ENCODE results near the gene FPGS.

The FPGS gene

GRCh38 chr9:127805620-127806019 lies 2.9 kb downstream of the FPGS start:
- no peak overlapping the region for H2BK120ac ChIP-seq (ENCODE audit: low read depth, low read length)
- H3K23ac ChIP-seq (ENCODE audit: low read length), result no peak overlapping the region
- no peaks in the 10 kb centered on the region for H3K36me3 ChIP-seq (ENCODE audit: control insufficient read depth, insufficient read depth, low read length)
- no peak overlapping the region for H2AK5ac ChIP-seq (ENCODE audit: low read length)
- H3K9ac ChIP-seq (ENCODE audit: low read length), result no peak overlapping the region
- peak; percentile 77 for DNase-seq
- WGBS (ENCODE audit: extremely low coverage, insufficient coverage, low lambda C conversion rate), result no CpG with 5 or more reads among the region's 8 CpGs
- no peak overlapping the region for H3K56ac ChIP-seq (ENCODE audit: low read length)
- no peak overlapping the region for H2BK15ac ChIP-seq (replicated peaks; ENCODE audit: low read depth)
- H3K27ac ChIP-seq (ENCODE audit: low read depth, low read length), result no peak overlapping the region
- H3K27me3 ChIP-seq (ENCODE audit: insufficient read depth, low read length, poor library complexity), result no peaks in the 10 kb centered on the region
- H2BK5ac ChIP-seq (ENCODE audit: low read length), result no peak overlapping the region
- H3K79me2 ChIP-seq (ENCODE audit: control insufficient read depth, insufficient read depth, low read length), result peaks cover 11% of the 10 kb centered on the region
- H4K5ac ChIP-seq (ENCODE audit: low read length), result no peak overlapping the region
- H3K4ac ChIP-seq (ENCODE audit: low read depth, low read length), result no peak overlapping the region
- H3K18ac ChIP-seq (ENCODE audit: low read length), result no peak overlapping the region
- H3K4me2 ChIP-seq (ENCODE audit: low read length), result no peak overlapping the region
- H3K79me1 ChIP-seq (ENCODE audit: low read length), result peaks cover 9% of the 10 kb centered on the region
- peaks cover 2% of the 10 kb centered on the region for H3K4me1 ChIP-seq (ENCODE audit: control insufficient read depth, low read depth, low read length)
- no peak overlapping the region for H3K4me3 ChIP-seq (ENCODE audit: low read length)
- no peak overlapping the region for H4K8ac ChIP-seq (ENCODE audit: low read depth, low read length)

GRCh38 chr9:127806871-127807270 lies 4.2 kb downstream of the FPGS start:
- H3K36me3 ChIP-seq (ENCODE audit: control insufficient read depth, insufficient read depth, low read length), result no peaks in the 10 kb centered on the region
- no peak overlapping the region for H3K27ac ChIP-seq (ENCODE audit: low read depth, low read length)
- H3K18ac ChIP-seq (ENCODE audit: low read length), result no peak overlapping the region
- H3K4me1 ChIP-seq (ENCODE audit: control insufficient read depth, low read depth, low read length), result peaks cover 2% of the 10 kb centered on the region
- peaks cover 9% of the 10 kb centered on the region for H3K79me1 ChIP-seq (ENCODE audit: low read length)
- DNase-seq, result no peak
- H3K4me3 ChIP-seq (ENCODE audit: low read length), result no peak overlapping the region
- H4K8ac ChIP-seq (ENCODE audit: low read depth, low read length), result no peak overlapping the region
- peaks cover 11% of the 10 kb centered on the region for H3K79me2 ChIP-seq (ENCODE audit: control insufficient read depth, insufficient read depth, low read length)
- no peak overlapping the region for H2BK120ac ChIP-seq (ENCODE audit: low read depth, low read length)
- no peak overlapping the region for H2AK5ac ChIP-seq (ENCODE audit: low read length)
- no peak overlapping the region for H3K23ac ChIP-seq (ENCODE audit: low read length)
- no peak overlapping the region for H2BK5ac ChIP-seq (ENCODE audit: low read length)
- H3K27me3 ChIP-seq (ENCODE audit: insufficient read depth, low read length, poor library complexity), result no peaks in the 10 kb centered on the region
- no peak overlapping the region for H3K4me2 ChIP-seq (ENCODE audit: low read length)
- no peak overlapping the region for H2BK15ac ChIP-seq (replicated peaks; ENCODE audit: low read depth)
- H3K4ac ChIP-seq (ENCODE audit: low read depth, low read length), result no peak overlapping the region
- H3K56ac ChIP-seq (ENCODE audit: low read length), result no peak overlapping the region
- WGBS (ENCODE audit: extremely low coverage, insufficient coverage, low lambda C conversion rate), result no CpG with 5 or more reads among the region's 14 CpGs
- H4K5ac ChIP-seq (ENCODE audit: low read length), result no peak overlapping the region
- H3K9ac ChIP-seq (ENCODE audit: low read length), result no peak overlapping the region

GRCh38 chr9:127808347-127809001 lies 5.8 kb downstream of the FPGS start:
- Histone ChIP-seq H4K8ac (ENCODE audit: low read depth, low read length) (no peak overlapping the region), H2AK5ac (ENCODE audit: low read length) (no peak overlapping the region), H3K79me1 (ENCODE audit: low read length) (peaks cover 8% of the 10 kb centered on the region), H3K9ac (ENCODE audit: low read length) (no peak overlapping the region), H3K4me2 (ENCODE audit: low read length) (no peak overlapping the region), H3K36me3 (ENCODE audit: control insufficient read depth, insufficient read depth, low read length) (peaks cover 6% of the 10 kb centered on the region), H3K27me3 (ENCODE audit: insufficient read depth, low read length, poor library complexity) (no peaks in the 10 kb centered on the region), H3K79me2 (ENCODE audit: control insufficient read depth, insufficient read depth, low read length) (peaks cover 10% of the 10 kb centered on the region), H3K18ac (ENCODE audit: low read length) (no peak overlapping the region), H3K4me1 (ENCODE audit: control insufficient read depth, low read depth, low read length) (peaks cover 2% of the 10 kb centered on the region), H3K4ac (ENCODE audit: low read depth, low read length) (no peak overlapping the region), H3K56ac (ENCODE audit: low read length) (no peak overlapping the region), H3K27ac (ENCODE audit: low read depth, low read length) (no peak overlapping the region), H2BK15ac (replicated peaks; ENCODE audit: low read depth) (no peak overlapping the region), H2BK120ac (ENCODE audit: low read depth, low read length) (no peak overlapping the region), H2BK5ac (ENCODE audit: low read length) (no peak overlapping the region), H3K4me3 (ENCODE audit: low read length) (no peak overlapping the region), H3K23ac (ENCODE audit: low read length) (no peak overlapping the region), H4K5ac (ENCODE audit: low read length) (no peak overlapping the region)
- DNase-seq, result no peak
- no CpG with 5 or more reads among the region's 17 CpGs for WGBS (ENCODE audit: extremely low coverage, insufficient coverage, low lambda C conversion rate)

GRCh38 chr9:127809002-127809539 lies 6.4 kb downstream of the FPGS start:
- WGBS (ENCODE audit: extremely low coverage, insufficient coverage, low lambda C conversion rate), result no CpG with 5 or more reads among the region's 9 CpGs

GRCh38 chr9:127809540-127810377 lies 7.1 kb downstream of the FPGS start:
- Histone ChIP-seq H2AK5ac (ENCODE audit: low read length) (no peak overlapping the region), H3K27ac (ENCODE audit: low read depth, low read length) (no peak overlapping the region), H2BK120ac (ENCODE audit: low read depth, low read length) (no peak overlapping the region), H3K27me3 (ENCODE audit: insufficient read depth, low read length, poor library complexity) (no peaks in the 10 kb centered on the region), H3K79me2 (ENCODE audit: control insufficient read depth, insufficient read depth, low read length) (no peaks in the 10 kb centered on the region), H3K18ac (ENCODE audit: low read length) (no peak overlapping the region), H3K4ac (ENCODE audit: low read depth, low read length) (no peak overlapping the region), H4K8ac (ENCODE audit: low read depth, low read length) (no peak overlapping the region), H4K5ac (ENCODE audit: low read length) (no peak overlapping the region), H3K36me3 (ENCODE audit: control insufficient read depth, insufficient read depth, low read length) (peaks cover 7% of the 10 kb centered on the region), H2BK15ac (replicated peaks; ENCODE audit: low read depth) (no peak overlapping the region), H3K4me2 (ENCODE audit: low read length) (peak overlapping the region; percentile 59), H3K9ac (ENCODE audit: low read length) (peak overlapping the region; percentile 66), H3K4me1 (ENCODE audit: control insufficient read depth, low read depth, low read length) (no peaks in the 10 kb centered on the region), H3K4me3 (ENCODE audit: low read length) (no peak overlapping the region), H3K56ac (ENCODE audit: low read length) (peak overlapping the region; percentile 84), H3K23ac (ENCODE audit: low read length) (no peak overlapping the region), H2BK5ac (ENCODE audit: low read length) (no peak overlapping the region), H3K79me1 (ENCODE audit: low read length) (no peaks in the 10 kb centered on the region)
- WGBS (ENCODE audit: extremely low coverage, insufficient coverage, low lambda C conversion rate), result no CpG with 5 or more reads among the region's 57 CpGs
- peak; percentile 77 for DNase-seq

More at GRCh38 chr9:127809002-127809539, 6.4 kb downstream of the FPGS start:
- Histone ChIP-seq H3K27me3 (ENCODE audit: insufficient read depth, low read length, poor library complexity) (no peaks in the 10 kb centered on the region), H3K23ac (ENCODE audit: low read length) (no peak overlapping the region), H3K9ac (ENCODE audit: low read length) (peak overlapping the region; percentile 66), H3K79me1 (ENCODE audit: low read length) (peaks cover 2% of the 10 kb centered on the region), H3K4me1 (ENCODE audit: control insufficient read depth, low read depth, low read length) (no peaks in the 10 kb centered on the region), H3K56ac (ENCODE audit: low read length) (peak overlapping the region; percentile 84), H2BK120ac (ENCODE audit: low read depth, low read length) (no peak overlapping the region), H2BK15ac (replicated peaks; ENCODE audit: low read depth) (no peak overlapping the region), H2AK5ac (ENCODE audit: low read length) (no peak overlapping the region), H4K8ac (ENCODE audit: low read depth, low read length) (no peak overlapping the region), H3K4me2 (ENCODE audit: low read length) (peak overlapping the region; percentile 59), H3K4ac (ENCODE audit: low read depth, low read length) (no peak overlapping the region), H3K79me2 (ENCODE audit: control insufficient read depth, insufficient read depth, low read length) (peaks cover 4% of the 10 kb centered on the region), H3K36me3 (ENCODE audit: control insufficient read depth, insufficient read depth, low read length) (peaks cover 7% of the 10 kb centered on the region), H3K4me3 (ENCODE audit: low read length) (no peak overlapping the region), H4K5ac (ENCODE audit: low read length) (no peak overlapping the region), H3K18ac (ENCODE audit: low read length) (no peak overlapping the region), H3K27ac (ENCODE audit: low read depth, low read length) (no peak overlapping the region), H2BK5ac (ENCODE audit: low read length) (no peak overlapping the region)
- peak; percentile 47 for DNase-seq
